IgD-negative memory B cell (primary cell): Measurements from ENCODE around the gene HNF4A. TPM values are rescaled to one million over a fixed set of nuclear protein-coding genes. Genes with fewer than 3 reads are reported as not detected.

ENCODE experiments used
- H3K27ac Mint-ChIP-seq, 3 donors: one replicate each; pipeline ENCODE4 v1.8.0; 2020 to 2022; ENCODE audit warnings: mild to moderate bottlenecking in 3 of 3, mixed read lengths in 3 of 3, moderate library complexity in 1 of 3
- H3K27me3 Mint-ChIP-seq: one replicate; pipeline ENCODE4 v1.8.0; 2021; ENCODE audit warnings: mixed read lengths
- H3K36me3 Mint-ChIP-seq: one replicate; pipeline ENCODE4 v1.8.0; 2020; ENCODE audit warnings: mild to moderate bottlenecking, mixed read lengths
- H3K4me1 Mint-ChIP-seq, 3 donors: one replicate each; pipeline ENCODE4 v1.8.0; 2020 to 2022; ENCODE audit warnings: mixed read lengths in 3 of 3, mild to moderate bottlenecking in 1 of 3
- H3K4me3 Mint-ChIP-seq, 4 donors: one replicate each; pipeline ENCODE4 v1.8.0; 2020 to 2022; ENCODE audit warnings: mild to moderate bottlenecking in 4 of 4, mixed read lengths in 4 of 4, moderate library complexity in 3 of 4
- H3K9me3 Mint-ChIP-seq, 3 donors: one replicate each; pipeline ENCODE4 v1.8.0; 2020 to 2021; ENCODE audit warnings: mixed read lengths in 3 of 3, mild to moderate bottlenecking in 1 of 3
- polyA plus RNA-seq: library from polyadenylated mRNA; unstranded; fragments of 300-500 nt; fragmentation: Illumina TruSeq; gene quantifications from one replicate; pipeline ENCODE4 v1.2.3, GENCODE V29; 2021

The HNF4A gene
- polyA plus RNA-seq, 1 donor from 2014 or later: not detected

DNA sequence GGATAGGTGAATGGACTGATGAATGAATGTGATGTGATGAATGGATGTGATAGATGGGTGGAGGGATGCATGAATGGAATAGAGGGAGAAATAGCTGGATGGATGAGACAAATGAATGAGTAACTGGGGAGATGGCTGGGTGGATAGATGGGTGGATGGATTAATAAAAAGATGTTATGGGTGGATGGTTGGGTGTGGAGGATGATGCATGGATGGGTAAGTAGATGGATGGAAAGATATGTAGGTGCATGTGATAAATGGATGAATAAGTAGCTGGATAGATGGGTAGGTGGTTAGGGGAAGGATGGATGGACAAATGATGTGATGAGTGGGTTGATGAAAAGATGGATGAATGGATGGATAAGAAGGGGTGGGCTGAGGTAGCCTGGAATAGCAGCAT, 4.7 kb downstream of the HNF4A start:
- Mint-ChIP-seq H3K4me1 (no peaks in the 10 kb centered on the region), H3K36me3 (no peaks in the 10 kb centered on the region), H3K27ac (no peak overlapping the region), H3K27me3 (peaks cover 4% of the 10 kb centered on the region), H3K4me3 (no peak overlapping the region), H3K9me3 (no peaks in the 10 kb centered on the region)

GRCh38 chr20:44361021-44361420, 5.5 kb downstream of the HNF4A start:
- H3K4me1 Mint-ChIP-seq: no peaks in the 10 kb centered on the region
- peaks cover 5% of the 10 kb centered on the region for H3K27me3 Mint-ChIP-seq
- H3K9me3 Mint-ChIP-seq: no peaks in the 10 kb centered on the region
- no peak overlapping the region for H3K4me3 Mint-ChIP-seq
- H3K27ac Mint-ChIP-seq: no peak overlapping the region
- no peaks in the 10 kb centered on the region for H3K36me3 Mint-ChIP-seq

DNA sequence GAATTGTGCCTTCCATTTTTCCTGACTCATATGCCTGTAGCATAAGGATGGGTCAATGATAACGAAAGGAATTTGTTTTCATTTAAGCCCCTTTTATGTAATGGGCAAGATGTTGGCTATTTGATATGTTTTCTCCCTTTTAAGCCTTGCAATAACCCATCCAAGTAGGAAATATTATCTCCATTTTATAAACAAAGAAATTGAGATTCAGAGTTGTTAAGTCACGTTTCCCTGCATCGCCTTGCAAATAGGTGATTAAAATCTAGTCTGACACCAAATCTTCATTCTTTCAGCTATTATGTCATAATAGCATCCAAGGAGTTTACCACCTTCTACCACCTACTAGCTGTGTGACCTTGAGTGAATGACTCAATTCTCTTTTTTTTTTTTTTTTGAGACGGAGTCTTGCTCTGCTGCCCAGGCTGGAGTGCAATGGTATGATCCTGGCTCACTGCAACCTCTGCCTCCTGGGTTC, 7.0 kb downstream of the HNF4A start:
- Mint-ChIP-seq H3K4me1 (no peaks in the 10 kb centered on the region), H3K27me3 (peaks cover 5% of the 10 kb centered on the region), H3K4me3 (no peak overlapping the region), H3K36me3 (no peaks in the 10 kb centered on the region), H3K9me3 (no peaks in the 10 kb centered on the region), H3K27ac (no peak overlapping the region)

GRCh38 chr20:44364068-44364467, 8.6 kb downstream of the HNF4A start:
- H3K27ac Mint-ChIP-seq: no peak overlapping the region
- H3K4me3 Mint-ChIP-seq: no peak overlapping the region
- H3K36me3 Mint-ChIP-seq: no peaks in the 10 kb centered on the region
- H3K9me3 Mint-ChIP-seq: no peaks in the 10 kb centered on the region
- no peaks in the 10 kb centered on the region for H3K4me1 Mint-ChIP-seq
- H3K27me3 Mint-ChIP-seq: peaks cover 3% of the 10 kb centered on the region

DNA sequence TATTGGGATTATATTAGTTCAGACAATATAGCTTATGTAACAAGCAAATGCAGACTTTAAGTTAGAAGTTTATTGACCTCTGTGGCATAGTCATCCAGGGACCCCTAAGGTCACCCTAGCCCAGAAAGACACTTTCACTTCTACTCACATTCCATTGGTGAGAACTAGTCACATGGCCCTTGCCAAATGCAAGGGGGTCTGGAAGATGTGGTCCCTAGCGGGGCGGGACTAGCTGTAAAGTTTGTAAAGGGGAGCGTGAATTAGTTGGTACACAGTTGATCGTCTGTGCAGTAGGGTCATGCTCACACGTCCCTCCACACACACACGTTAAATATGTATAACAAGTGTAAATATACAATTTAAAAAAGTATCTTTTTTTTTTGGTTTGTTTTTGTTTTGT, 9.3 kb downstream of the HNF4A start:
- peaks cover 3% of the 10 kb centered on the region for H3K27me3 Mint-ChIP-seq
- H3K4me1 Mint-ChIP-seq: no peaks in the 10 kb centered on the region
- H3K4me3 Mint-ChIP-seq: no peak overlapping the region
- no peak overlapping the region for H3K27ac Mint-ChIP-seq
- no peaks in the 10 kb centered on the region for H3K36me3 Mint-ChIP-seq
- no peaks in the 10 kb centered on the region for H3K9me3 Mint-ChIP-seq

DNA sequence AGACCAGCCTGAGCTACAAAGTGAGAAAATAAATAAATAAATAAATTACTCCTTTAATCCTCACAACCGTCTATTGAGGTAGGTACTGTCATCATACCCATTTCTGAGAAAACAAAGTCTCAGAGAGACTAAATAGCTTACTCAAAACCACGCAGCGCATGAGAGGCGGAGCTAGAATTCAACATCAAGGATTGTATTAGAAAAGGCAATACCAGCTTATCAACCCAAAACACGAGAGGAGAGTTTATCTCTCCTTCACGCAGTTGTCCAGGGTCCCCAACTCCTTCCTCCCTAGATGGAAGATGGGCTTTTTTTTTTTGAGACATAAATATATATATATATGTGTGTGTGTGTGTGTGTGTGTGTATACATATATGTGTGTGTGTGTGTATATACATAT, 12.2 kb downstream of the HNF4A start:
- H3K4me1 Mint-ChIP-seq: no peaks in the 10 kb centered on the region
- H3K27ac Mint-ChIP-seq: no peak overlapping the region
- peaks cover 0 to 2% (median 0%) of the 10 kb centered on the region in 3 donors for H3K9me3 Mint-ChIP-seq
- H3K36me3 Mint-ChIP-seq: no peaks in the 10 kb centered on the region
- H3K4me3 Mint-ChIP-seq: no peak overlapping the region
- H3K27me3 Mint-ChIP-seq: peaks cover 8% of the 10 kb centered on the region

- H3K4me3 Mint-ChIP-seq: no peak overlapping the region
- H3K4me1 Mint-ChIP-seq: no peaks in the 10 kb centered on the region
- H3K9me3 Mint-ChIP-seq: peaks cover 0 to 5% (median 2%) of the 10 kb centered on the region in 3 donors
- H3K27ac Mint-ChIP-seq: no peak overlapping the region
- H3K27me3 Mint-ChIP-seq: peaks cover 5% of the 10 kb centered on the region
- no peaks in the 10 kb centered on the region for H3K36me3 Mint-ChIP-seq
Observed at GRCh38 chr20:44370639-44371218, 15.2 kb downstream of the HNF4A start.

- Mint-ChIP-seq H3K27me3 (peaks cover 12% of the 10 kb centered on the region), H3K4me3 (no peak overlapping the region), H3K27ac (no peak overlapping the region), H3K4me1 (no peaks in the 10 kb centered on the region), H3K36me3 (no peaks in the 10 kb centered on the region), H3K9me3 (no peaks in the 10 kb centered on the region)
Observed at GRCh38 chr20:44382641-44383040, 27.1 kb downstream of the HNF4A start.

- H3K27ac Mint-ChIP-seq: no peak overlapping the region
- H3K4me3 Mint-ChIP-seq: no peak overlapping the region
- H3K27me3 Mint-ChIP-seq: peaks cover 17% of the 10 kb centered on the region
Observed at GRCh38 chr20:44384423-44385027, 29.0 kb downstream of the HNF4A start.

DNA sequence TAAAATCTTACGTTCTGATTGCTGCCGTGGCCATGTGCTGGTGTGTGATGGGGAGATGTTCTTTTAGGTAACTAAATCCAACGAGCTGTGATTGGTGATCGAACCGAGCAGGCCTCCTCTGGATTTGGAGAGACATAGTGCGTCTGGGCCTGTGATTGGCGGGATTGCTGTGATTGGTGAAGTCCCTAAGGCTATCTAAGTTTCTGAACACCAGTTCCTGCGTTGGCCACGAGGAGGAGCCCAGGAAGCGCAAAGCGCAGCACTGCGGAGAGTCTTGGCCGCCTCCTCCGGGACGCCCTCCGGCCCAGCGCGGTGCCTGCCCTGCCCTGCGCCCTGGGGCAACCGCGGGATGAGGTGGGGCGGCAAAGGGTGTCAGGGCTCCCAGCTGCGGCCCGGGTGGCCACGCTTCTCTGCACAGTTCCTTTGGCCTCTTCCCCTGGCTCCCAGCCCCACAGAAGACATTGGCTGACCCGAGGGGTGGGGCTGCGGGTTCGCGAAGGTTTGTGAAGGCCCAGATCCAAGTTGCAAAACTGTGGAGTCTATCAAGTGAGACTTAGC, 33.0 kb downstream of the HNF4A start:
- peaks cover 0 to 5% (median 3%) of the 10 kb centered on the region in 3 donors for H3K4me1 Mint-ChIP-seq
- H3K27me3 Mint-ChIP-seq: peaks cover 20% of the 10 kb centered on the region
- no peak overlapping the region for H3K27ac Mint-ChIP-seq
- no peak overlapping the region for H3K4me3 Mint-ChIP-seq
- H3K9me3 Mint-ChIP-seq: no peaks in the 10 kb centered on the region
- H3K36me3 Mint-ChIP-seq: peaks cover 2% of the 10 kb centered on the region

More at GRCh38 chr20:44384423-44385027, 29.0 kb downstream of the HNF4A start:
- Mint-ChIP-seq H3K9me3 (no peaks in the 10 kb centered on the region), H3K4me1 (peaks cover 0 to 4% (median 3%) of the 10 kb centered on the region in 3 donors), H3K36me3 (no peaks in the 10 kb centered on the region)

DNA sequence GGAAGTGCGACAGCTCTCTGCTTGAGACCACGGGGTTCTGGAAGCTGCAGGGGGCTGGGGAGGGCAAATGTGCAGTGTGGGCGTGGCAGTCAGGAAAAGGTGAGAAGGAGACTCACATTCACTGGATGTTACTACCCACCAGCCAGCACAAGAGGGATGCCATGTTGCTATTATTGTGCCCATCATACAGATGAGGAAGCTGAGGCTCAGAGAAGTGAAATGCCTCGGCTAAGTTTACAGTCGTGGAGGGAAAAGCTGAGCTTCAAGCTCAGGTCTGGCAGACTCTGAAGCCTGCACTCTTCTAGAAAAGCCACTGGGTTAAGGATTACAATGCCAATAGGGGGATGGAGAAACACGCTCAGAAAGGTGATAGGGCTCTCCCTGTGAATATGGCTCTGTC, 34.4 kb downstream of the HNF4A start:
- H3K36me3 Mint-ChIP-seq: peaks cover 2% of the 10 kb centered on the region
- H3K27ac Mint-ChIP-seq: no peak overlapping the region
- H3K27me3 Mint-ChIP-seq: peaks cover 19% of the 10 kb centered on the region
- no peak overlapping the region for H3K4me3 Mint-ChIP-seq
- no peaks in the 10 kb centered on the region for H3K9me3 Mint-ChIP-seq
- peaks cover 0 to 5% (median 3%) of the 10 kb centered on the region in 3 donors for H3K4me1 Mint-ChIP-seq

- H3K27me3 Mint-ChIP-seq: peaks cover 19% of the 10 kb centered on the region
- H3K4me1 Mint-ChIP-seq: peaks cover 0 to 5% (median 3%) of the 10 kb centered on the region in 3 donors
- no peaks in the 10 kb centered on the region for H3K9me3 Mint-ChIP-seq
- H3K4me3 Mint-ChIP-seq: no peak overlapping the region
- no peak overlapping the region for H3K27ac Mint-ChIP-seq
- H3K36me3 Mint-ChIP-seq: peaks cover 2% of the 10 kb centered on the region
Observed at GRCh38 chr20:44390280-44390679, 34.8 kb downstream of the HNF4A start.

DNA sequence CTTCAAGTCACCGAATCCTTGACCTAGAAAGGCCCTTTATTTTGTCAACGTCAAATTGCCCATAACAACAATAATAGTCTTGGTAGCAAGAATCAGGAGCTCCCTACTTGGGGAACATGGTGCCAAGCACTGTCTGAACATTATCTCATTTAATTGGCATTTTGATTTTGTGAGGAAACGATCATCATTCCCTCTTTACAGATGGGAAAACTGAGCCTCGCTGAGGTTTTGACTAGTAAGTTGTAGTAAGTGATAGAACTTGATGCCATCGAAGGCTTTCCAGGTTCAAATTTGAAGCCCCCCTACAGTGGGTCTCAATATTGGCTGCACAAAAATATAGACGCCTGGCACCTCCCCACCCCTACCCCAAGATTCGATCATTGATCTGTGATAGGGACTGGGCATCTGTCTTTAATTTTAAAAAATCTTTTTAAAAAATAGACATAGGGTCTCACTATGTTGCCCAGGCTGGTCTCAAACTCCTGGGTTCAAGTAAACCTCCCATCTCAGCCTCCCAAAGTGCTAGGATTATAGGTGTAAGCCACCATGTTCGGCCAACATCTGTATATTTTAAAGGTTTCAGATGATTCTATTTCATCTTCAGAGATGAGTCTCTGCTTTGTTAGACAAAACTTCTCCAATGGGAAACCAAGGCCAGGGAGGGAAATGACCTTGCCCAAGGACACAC, 36.7 kb downstream of the HNF4A start:
- no peaks in the 10 kb centered on the region for H3K9me3 Mint-ChIP-seq
- peaks cover 0 to 5% (median 3%) of the 10 kb centered on the region in 3 donors for H3K4me1 Mint-ChIP-seq
- no peak overlapping the region for H3K4me3 Mint-ChIP-seq
- H3K27ac Mint-ChIP-seq: no peak overlapping the region
- peaks cover 2% of the 10 kb centered on the region for H3K36me3 Mint-ChIP-seq
- peaks cover 22% of the 10 kb centered on the region for H3K27me3 Mint-ChIP-seq

- Mint-ChIP-seq H3K4me3 (no peak overlapping the region), H3K27ac (no peak overlapping the region), H3K4me1 (peaks cover 0 to 5% (median 3%) of the 10 kb centered on the region in 3 donors), H3K27me3 (peaks cover 22% of the 10 kb centered on the region), H3K9me3 (no peaks in the 10 kb centered on the region), H3K36me3 (peaks cover 2% of the 10 kb centered on the region)
Observed at GRCh38 chr20:44392776-44393607, 37.5 kb downstream of the HNF4A start.
